HepG2 (cell line): ENCODE measurements around the gene GIPC1. TPM values are rescaled to one million over a fixed set of nuclear protein-coding genes. Genes with fewer than 3 reads are reported as not detected.

Source experiments
- ARNT ChIP-seq: fragments of 450-650 bp; IDR thresholded peaks from 2 replicates; pipeline ENCODE4 v1.6.1; 2017
- GATAD2A ChIP-seq: IDR thresholded peaks from 2 replicates; pipeline ENCODE4 v1.6.1; 2016
- GPN1 ChIP-seq: sonication (generic); formaldehyde crosslinking; IDR thresholded peaks from 2 replicates; pipeline ENCODE4 v1.5.1; 2020; ENCODE audit warnings: missing genetic modification reagents, borderline replicate concordance
- IRF2 ChIP-seq: IDR thresholded peaks from 2 replicates; pipeline ENCODE4 v1.6.1; 2018; ENCODE audit warnings: missing genetic modification reagents, missing compliant biosample characterization
- NCOA5 ChIP-seq: sonication (generic); formaldehyde crosslinking; IDR thresholded peaks from 2 replicates; pipeline ENCODE4 v1.4.0; 2020; ENCODE audit warnings: missing genetic modification reagents
- XRCC5 ChIP-seq: fragments of 200-400 bp; formaldehyde crosslinking; optimal IDR thresholded peaks from 2 replicates; pipeline ENCODE3; 2017; ENCODE audit warnings: mild to moderate bottlenecking, low read length
- ZIK1 ChIP-seq: sonication (generic); formaldehyde crosslinking; IDR thresholded peaks from 2 replicates; pipeline ENCODE4 v1.5.0; 2020; ENCODE audit warnings: mild to moderate bottlenecking, low read depth, missing genetic modification reagents, borderline replicate concordance
- ZNF136 ChIP-seq: sonication (generic); formaldehyde crosslinking; IDR thresholded peaks from 2 replicates; pipeline ENCODE4 v1.8.1; 2022; ENCODE audit warnings: low read depth, mild to moderate bottlenecking, moderate library complexity, missing genetic modification reagents
- polyA plus RNA-seq, 8 experiments: library from polyadenylated mRNA; depleted of rRNA in 3 of 8; stranded (reverse) in 7 of 8; unstranded in 1 of 8; fragments of >200 nt; fragmentation: Illumina TruSeq in 4 of 8; extraction: Trizol in 4 of 8; gene quantifications; 2 replicates each; pipeline versions ENCODE4 v1.2.1 to v1.2.3, GENCODE V29; 2011 to 2016; ENCODE audit warnings: low read depth in 4 of 8, missing spikeins in 1 of 8, mixed read lengths in 1 of 8; ENCODE audit not compliant: insufficient read depth in 1 of 8
- total RNA-seq, 5 experiments: library from RNA; depleted of rRNA; stranded (reverse); fragments of >200 nt; fragmentation: Illumina TruSeq; extraction: Trizol; gene quantifications; 2 replicates each; pipeline ENCODE4 v1.2.3, GENCODE V29; 2016; ENCODE audit warnings: low read depth in 1 of 5
- TF ChIP-seq, protein P1 (sequence below): sonication (generic); formaldehyde crosslinking; IDR thresholded peaks from 2 replicates; pipeline ENCODE4 v1.4.0; 2020; ENCODE audit warnings: missing genetic modification reagents, borderline replicate concordance
- TF ChIP-seq, protein P2 (sequence below): sonication (generic); formaldehyde crosslinking; IDR thresholded peaks from 2 replicates; pipeline ENCODE4 v1.5.0; 2020; ENCODE audit warnings: missing genetic modification reagents, mild to moderate bottlenecking, borderline replicate concordance

GIPC1 gene
- total and polyA plus RNA-seq, 2 of the 13 experiments (the other 11 are each of a cell fraction or from before 2014, with no cell fraction given), result 27.1 to 48.1 TPM

DNA sequence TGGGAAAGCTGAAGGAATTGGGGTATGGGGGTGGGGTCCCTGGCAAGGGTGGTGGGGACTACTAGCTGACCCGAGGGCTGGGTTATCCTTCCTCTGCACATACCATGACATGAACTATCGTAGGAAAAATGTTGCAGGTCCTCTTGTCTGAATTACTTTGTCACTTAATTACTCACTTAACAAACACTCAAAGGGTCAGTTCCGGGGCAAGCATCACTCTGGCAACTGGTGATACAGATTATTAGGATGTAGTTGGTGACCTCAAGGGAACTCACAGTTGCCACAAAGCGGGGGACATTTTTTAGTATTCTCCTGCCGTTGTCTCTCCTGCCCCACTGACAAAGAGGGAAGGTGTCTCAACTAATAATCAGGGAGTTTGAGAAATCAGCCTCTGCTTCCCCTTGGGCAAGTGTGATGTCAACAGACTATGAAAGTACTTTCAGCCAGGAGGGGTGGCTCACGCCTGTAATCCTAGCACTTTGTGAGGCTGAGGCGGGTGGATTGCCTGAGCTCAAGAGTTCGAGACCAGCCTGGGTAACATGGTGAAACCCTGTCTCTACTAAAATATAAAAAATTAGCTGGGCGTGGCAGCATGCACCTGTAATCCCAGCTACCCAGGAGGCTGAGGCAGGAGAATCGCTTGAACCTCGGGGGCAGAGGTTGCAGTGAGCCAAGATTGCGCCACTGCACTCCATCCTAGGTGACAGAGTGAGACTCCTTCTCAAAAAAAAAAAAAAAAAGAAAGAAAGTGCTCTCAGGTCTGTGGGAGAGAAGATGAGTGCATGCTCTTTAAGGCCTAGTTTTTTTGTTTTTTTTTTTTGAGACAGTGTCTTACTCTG lies 12.0 kb upstream of the GIPC1 start (continued):
- TF ChIP-seq, protein P1, sequence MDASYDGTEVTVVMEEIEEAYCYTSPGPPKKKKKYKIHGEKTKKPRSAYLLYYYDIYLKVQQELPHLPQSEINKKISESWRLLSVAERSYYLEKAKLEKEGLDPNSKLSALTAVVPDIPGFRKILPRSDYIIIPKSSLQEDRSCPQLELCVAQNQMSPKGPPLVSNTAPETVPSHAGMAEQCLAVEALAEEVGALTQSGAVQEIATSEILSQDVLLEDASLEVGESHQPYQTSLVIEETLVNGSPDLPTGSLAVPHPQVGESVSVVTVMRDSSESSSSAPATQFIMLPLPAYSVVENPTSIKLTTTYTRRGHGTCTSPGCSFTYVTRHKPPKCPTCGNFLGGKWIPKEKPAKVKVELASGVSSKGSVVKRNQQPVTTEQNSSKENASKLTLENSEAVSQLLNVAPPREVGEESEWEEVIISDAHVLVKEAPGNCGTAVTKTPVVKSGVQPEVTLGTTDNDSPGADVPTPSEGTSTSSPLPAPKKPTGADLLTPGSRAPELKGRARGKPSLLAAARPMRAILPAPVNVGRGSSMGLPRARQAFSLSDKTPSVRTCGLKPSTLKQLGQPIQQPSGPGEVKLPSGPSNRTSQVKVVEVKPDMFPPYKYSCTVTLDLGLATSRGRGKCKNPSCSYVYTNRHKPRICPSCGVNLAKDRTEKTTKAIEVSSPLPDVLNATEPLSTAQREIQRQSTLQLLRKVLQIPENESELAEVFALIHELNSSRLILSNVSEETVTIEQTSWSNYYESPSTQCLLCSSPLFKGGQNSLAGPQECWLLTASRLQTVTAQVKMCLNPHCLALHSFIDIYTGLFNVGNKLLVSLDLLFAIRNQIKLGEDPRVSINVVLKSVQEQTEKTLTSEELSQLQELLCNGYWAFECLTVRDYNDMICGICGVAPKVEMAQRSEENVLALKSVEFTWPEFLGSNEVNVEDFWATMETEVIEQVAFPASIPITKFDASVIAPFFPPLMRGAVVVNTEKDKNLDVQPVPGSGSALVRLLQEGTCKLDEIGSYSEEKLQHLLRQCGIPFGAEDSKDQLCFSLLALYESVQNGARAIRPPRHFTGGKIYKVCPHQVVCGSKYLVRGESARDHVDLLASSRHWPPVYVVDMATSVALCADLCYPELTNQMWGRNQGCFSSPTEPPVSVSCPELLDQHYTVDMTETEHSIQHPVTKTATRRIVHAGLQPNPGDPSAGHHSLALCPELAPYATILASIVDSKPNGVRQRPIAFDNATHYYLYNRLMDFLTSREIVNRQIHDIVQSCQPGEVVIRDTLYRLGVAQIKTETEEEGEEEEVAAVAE, result no peak
- TF ChIP-seq ZIK1 (CRISPR knock-in tag), result no peak
- TF ChIP-seq GATAD2A (CRISPR knock-in tag), result no peak
- TF ChIP-seq, protein P2, sequence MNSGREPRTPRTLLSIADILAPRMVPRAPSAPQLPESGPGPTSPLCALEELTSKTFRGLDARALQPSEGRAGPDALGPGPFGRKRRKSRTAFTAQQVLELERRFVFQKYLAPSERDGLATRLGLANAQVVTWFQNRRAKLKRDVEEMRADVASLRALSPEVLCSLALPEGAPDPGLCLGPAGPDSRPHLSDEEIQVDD (CRISPR knock-in tag), result no peak
- no peak for TF ChIP-seq ZNF136 (CRISPR knock-in tag)
- no peak for TF ChIP-seq NCOA5 (CRISPR knock-in tag)
- no peak for TF ChIP-seq GPN1 (CRISPR knock-in tag)
- TF ChIP-seq ARNT, result no peak
- TF ChIP-seq IRF2, result no peak
- no peak for TF ChIP-seq XRCC5
